LNCAP (cell line): Measurements from ENCODE around the gene CYP3A4.

Experiments
- CTCF ChIP-seq: fragments of 450-650 bp; IDR thresholded peaks from 2 replicates; pipeline ENCODE4 v1.5.1; 2017; ENCODE audit warnings: mild to moderate bottlenecking

CYP3A4 gene

GRCh38 chr7:99825452-99825851 is 41.5 kb upstream of the CYP3A4 start:
- TF ChIP-seq CTCF: no peak

GRCh38 chr7:99824091-99824490 is 40.1 kb upstream of the CYP3A4 start:
- TF ChIP-seq CTCF: no peak

- TF ChIP-seq CTCF: no peak
Measured at GRCh38 chr7:99822731-99823718, 39.0 kb upstream of the CYP3A4 start.

- no peak for TF ChIP-seq CTCF
Measured at GRCh38 chr7:99820408-99821027, 36.5 kb upstream of the CYP3A4 start.

- TF ChIP-seq CTCF: no peak
Measured at GRCh38 chr7:99808766-99809165, 24.8 kb upstream of the CYP3A4 start.

- no peak for TF ChIP-seq CTCF
Measured at GRCh38 chr7:99806839-99807478, 23.0 kb upstream of the CYP3A4 start.

GRCh38 chr7:99805641-99806040 is 21.7 kb upstream of the CYP3A4 start:
- TF ChIP-seq CTCF: no peak
